OCI-LY3 (cell line): ENCODE results near the gene IGFN1.

Source experiments
- H2AFZ ChIP-seq: fragments of 200-600, 300-600 bp; shearing (Covaris generic); 2 replicates; pipeline ENCODE4 v1.6.0; 2014; ENCODE audit warnings: antibody characterized with exemption, low read depth, low read length
- H3K27ac ChIP-seq: fragments of 200-600, 300-600 bp; sonication (generic); 2 replicates; pipeline ENCODE4 v1.5.1; 2014; ENCODE audit warnings: mild to moderate bottlenecking, low read length, moderate library complexity, mixed read lengths
- H3K27me3 ChIP-seq: fragments of 200-600, 300-600 bp; sonication (generic); 2 replicates; pipeline ENCODE4 v1.6.1; 2014; ENCODE audit warnings: low read depth, low read length, mixed read lengths
- H3K36me3 ChIP-seq: fragments of 200-600, 300-600 bp; sonication (generic); replicated peaks from 2 replicates; pipeline ENCODE3; 2014; ENCODE audit warnings: low read depth, low read length, mixed read lengths
- H3K4me1 ChIP-seq: fragments of 300-600, 200-600 bp; sonication (generic); 2 replicates; pipeline ENCODE4 v1.6.1; 2014; ENCODE audit warnings: low read length, mixed read lengths
- H3K4me2 ChIP-seq: fragments of 200-600, 300-600 bp; sonication (generic); 2 replicates; pipeline ENCODE4 v1.6.1; 2014; ENCODE audit warnings: low read length, mixed read lengths
- H3K4me3 ChIP-seq: fragments of 300-600, 200-600 bp; sonication (generic); 2 replicates; pipeline ENCODE4 v1.5.1; 2014; ENCODE audit warnings: antibody characterized with exemption, mild to moderate bottlenecking, low read length, moderate library complexity
- H3K79me2 ChIP-seq: fragments of 300-600, 200-600 bp; shearing (Covaris generic); 2 replicates; pipeline ENCODE4 v1.6.1; 2014; ENCODE audit warnings: mild to moderate bottlenecking, low read length, mixed read lengths
- H3K9ac ChIP-seq: fragments of 300-600, 200-600 bp; shearing (Covaris generic); 2 replicates; pipeline ENCODE4 v1.6.0; 2014; ENCODE audit warnings: mild to moderate bottlenecking, low read length, moderate library complexity
- H3K9me3 ChIP-seq: fragments of 200-600, 300-600 bp; shearing (Covaris generic); 2 replicates; pipeline ENCODE4 v1.6.1; 2014; ENCODE audit warnings: low read length, mixed read lengths; ENCODE audit not compliant: insufficient read depth
- H4K20me1 ChIP-seq: fragments of 200-600, 300-600 bp; sonication (generic); 2 replicates; pipeline ENCODE4 v1.6.1; 2016; ENCODE audit warnings: low read length, mixed read lengths; ENCODE audit not compliant: insufficient read depth
- EZH2phosphoT487 ChIP-seq: fragments of 200-600 bp; shearing (Covaris generic); IDR thresholded peaks from 2 replicates; pipeline ENCODE4 v1.6.1; 2018; ENCODE audit warnings: antibody characterized with exemption, mixed run types, low read depth
- TF ChIP-seq, protein P1 (sequence below): fragments of 200-600, 300-600 bp; sonication (generic); IDR thresholded peaks from 2 replicates; pipeline ENCODE4 v1.5.1; 2014; ENCODE audit warnings: antibody characterized with exemption, low read length, low read depth

IGFN1 gene

GRCh38 chr1:201145816-201146215, 44.8 kb upstream of the IGFN1 start:
- no peak overlapping the region for H3K9ac ChIP-seq
- H3K4me3 ChIP-seq, result no peak overlapping the region
- peaks cover 71% of the 10 kb centered on the region for H3K36me3 ChIP-seq
- H3K9me3 ChIP-seq, result no peaks in the 10 kb centered on the region
- TF ChIP-seq EZH2phosphoT487, result no peak
- TF ChIP-seq, protein P1, sequence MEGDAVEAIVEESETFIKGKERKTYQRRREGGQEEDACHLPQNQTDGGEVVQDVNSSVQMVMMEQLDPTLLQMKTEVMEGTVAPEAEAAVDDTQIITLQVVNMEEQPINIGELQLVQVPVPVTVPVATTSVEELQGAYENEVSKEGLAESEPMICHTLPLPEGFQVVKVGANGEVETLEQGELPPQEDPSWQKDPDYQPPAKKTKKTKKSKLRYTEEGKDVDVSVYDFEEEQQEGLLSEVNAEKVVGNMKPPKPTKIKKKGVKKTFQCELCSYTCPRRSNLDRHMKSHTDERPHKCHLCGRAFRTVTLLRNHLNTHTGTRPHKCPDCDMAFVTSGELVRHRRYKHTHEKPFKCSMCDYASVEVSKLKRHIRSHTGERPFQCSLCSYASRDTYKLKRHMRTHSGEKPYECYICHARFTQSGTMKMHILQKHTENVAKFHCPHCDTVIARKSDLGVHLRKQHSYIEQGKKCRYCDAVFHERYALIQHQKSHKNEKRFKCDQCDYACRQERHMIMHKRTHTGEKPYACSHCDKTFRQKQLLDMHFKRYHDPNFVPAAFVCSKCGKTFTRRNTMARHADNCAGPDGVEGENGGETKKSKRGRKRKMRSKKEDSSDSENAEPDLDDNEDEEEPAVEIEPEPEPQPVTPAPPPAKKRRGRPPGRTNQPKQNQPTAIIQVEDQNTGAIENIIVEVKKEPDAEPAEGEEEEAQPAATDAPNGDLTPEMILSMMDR, result no peak
- H3K4me1 ChIP-seq, result no peaks in the 10 kb centered on the region
- no peak overlapping the region for H2AFZ ChIP-seq
- no peak overlapping the region for H3K27ac ChIP-seq
- no peak overlapping the region for H3K4me2 ChIP-seq
- H4K20me1 ChIP-seq, result peaks cover 12% of the 10 kb centered on the region; the same call in 1 of the 2 replicates
- H3K79me2 ChIP-seq, result no peaks in the 10 kb centered on the region
- H3K27me3 ChIP-seq, result no peaks in the 10 kb centered on the region

DNA sequence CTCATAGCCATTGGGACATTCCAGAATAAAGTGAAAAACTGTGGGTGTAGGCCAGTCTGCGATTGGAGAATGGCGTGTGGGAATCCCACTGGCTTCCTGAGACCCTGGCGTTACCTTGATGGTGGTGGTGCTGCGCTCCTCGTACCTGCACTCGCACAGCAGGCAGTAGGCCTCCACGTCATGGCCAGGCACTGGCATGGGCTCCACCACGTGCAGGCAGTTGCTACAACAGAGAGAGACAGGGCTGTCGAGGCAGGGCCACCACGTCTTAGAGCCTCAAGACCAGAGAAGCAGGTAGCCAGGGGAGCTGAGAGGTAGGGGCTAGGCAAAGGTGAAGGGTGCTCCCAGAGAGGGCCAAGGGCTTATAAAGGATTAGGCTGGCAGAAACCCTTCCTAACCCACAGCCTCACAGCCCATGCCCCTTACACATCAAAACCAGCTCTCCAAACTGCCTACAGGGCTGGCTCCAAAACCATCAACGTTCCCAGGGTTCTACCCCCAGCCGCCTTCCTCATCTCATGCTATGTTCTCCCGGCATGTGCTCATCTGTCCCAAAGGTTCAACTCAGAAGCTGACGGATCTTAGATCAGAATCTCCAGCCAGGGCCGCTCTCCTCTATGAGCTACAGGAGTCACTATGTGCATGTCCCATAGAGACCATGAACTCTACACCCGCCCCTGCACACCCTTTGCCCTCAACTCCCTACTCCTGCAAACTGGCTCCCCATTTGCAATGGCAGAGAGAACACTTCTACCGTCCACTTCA, 43.8 kb upstream of the IGFN1 start:
- H3K27ac ChIP-seq, result no peak overlapping the region
- peaks cover 10% of the 10 kb centered on the region; the same call in 1 of the 2 replicates for H4K20me1 ChIP-seq
- H3K27me3 ChIP-seq, result no peaks in the 10 kb centered on the region
- no peak overlapping the region for H2AFZ ChIP-seq
- H3K4me2 ChIP-seq, result no peak overlapping the region
- peaks cover under 1% of the 10 kb centered on the region; the same call in 1 of the 2 replicates for H3K4me1 ChIP-seq
- H3K9me3 ChIP-seq, result no peaks in the 10 kb centered on the region
- no peak overlapping the region for H3K4me3 ChIP-seq
- no peak overlapping the region for H3K9ac ChIP-seq
- peaks cover 71% of the 10 kb centered on the region for H3K36me3 ChIP-seq
- no peak for TF ChIP-seq EZH2phosphoT487
- TF ChIP-seq, protein P1, result no peak
- no peaks in the 10 kb centered on the region for H3K79me2 ChIP-seq

- Histone ChIP-seq H3K4me1 (peaks cover 7% of the 10 kb centered on the region; the same call in 1 of the 2 replicates), H3K79me2 (no peaks in the 10 kb centered on the region), H4K20me1 (peaks cover 10% of the 10 kb centered on the region; the same call in 1 of the 2 replicates), H3K4me3 (no peak overlapping the region), H3K36me3 (peaks cover 75% of the 10 kb centered on the region), H3K27ac (no peak overlapping the region), H3K27me3 (no peaks in the 10 kb centered on the region), H3K9ac (no peak overlapping the region), H2AFZ (no peak overlapping the region), H3K9me3 (no peaks in the 10 kb centered on the region), H3K4me2 (no peak overlapping the region)
- TF ChIP-seq EZH2phosphoT487, result no peak
- TF ChIP-seq, protein P1, result no peak
Observed at GRCh38 chr1:201147396-201148015, 43.1 kb upstream of the IGFN1 start.

DNA sequence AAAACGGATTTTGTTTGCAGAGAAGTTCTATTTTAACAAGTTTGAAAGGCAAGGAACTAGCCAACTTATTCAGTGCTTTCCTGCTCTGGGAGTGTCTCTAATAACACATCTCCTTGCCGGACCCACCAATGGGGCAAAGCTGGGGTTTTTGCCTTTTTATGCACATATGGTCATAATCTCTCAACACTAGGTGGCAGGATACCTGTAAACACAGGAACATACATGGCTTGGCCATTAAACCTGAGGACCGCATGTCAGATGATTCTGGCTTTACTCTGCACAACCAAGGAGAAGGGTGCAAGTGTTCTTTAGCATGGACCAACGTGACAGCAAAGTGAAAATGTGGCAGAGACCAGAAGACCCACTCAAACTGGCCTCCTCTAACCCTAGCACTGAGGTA, 41.2 kb upstream of the IGFN1 start:
- TF ChIP-seq, protein P1, result peak; percentile 84
- no peak for TF ChIP-seq EZH2phosphoT487
- Histone ChIP-seq H3K9ac (no peak overlapping the region), H3K36me3 (peaks cover 66% of the 10 kb centered on the region)

More for the DNA sequence above, 41.2 kb upstream of the IGFN1 start:
- Histone ChIP-seq H3K9me3 (no peaks in the 10 kb centered on the region), H4K20me1 (peaks cover 10% of the 10 kb centered on the region; the same call in 1 of the 2 replicates), H3K4me2 (no peak overlapping the region), H3K79me2 (peaks cover 8% of the 10 kb centered on the region), H3K4me3 (no peak overlapping the region), H3K27me3 (no peaks in the 10 kb centered on the region), H2AFZ (no peak overlapping the region), H3K4me1 (peaks cover 19% of the 10 kb centered on the region), H3K27ac (no peak overlapping the region)
